Muscle layer of colon (tissue), 2 donors: ENCODE data around the gene HECTD4.
"Not testable (repeated sequence)": the region's sequence is repeated elsewhere in the genome, so short reads cannot be mapped to it uniquely, and the experiment has no call there.

Source experiments
- H3K27ac ChIP-seq: one replicate; pipeline ENCODE4 v1.7.0; 2013; ENCODE audit warnings: low read depth, mild to moderate bottlenecking, low read length, moderate library complexity
- H3K27me3 ChIP-seq, 2 donors: one replicate each; pipeline ENCODE4 v1.7.0; 2013; ENCODE audit warnings: low read length in 2 of 2, mild to moderate bottlenecking in 2 of 2; ENCODE audit not compliant: insufficient read depth in 2 of 2, control insufficient read depth in 1 of 2
- H3K36me3 ChIP-seq: one replicate; pipeline ENCODE4 v1.7.0; 2013; ENCODE audit warnings: mild to moderate bottlenecking, low read length; ENCODE audit not compliant: insufficient read depth
- H3K4me1 ChIP-seq: one replicate; pipeline ENCODE4 v1.7.0; 2013; ENCODE audit warnings: mild to moderate bottlenecking, low read length; ENCODE audit not compliant: insufficient read depth
- H3K4me3 ChIP-seq, 2 donors: one replicate each; pipeline ENCODE4 v1.7.0; 2013; ENCODE audit warnings: low read length in 2 of 2, low read depth in 1 of 2, mild to moderate bottlenecking in 1 of 2, moderate library complexity in 1 of 2
- H3K9ac ChIP-seq: one replicate; pipeline ENCODE4 v1.7.0; 2013; ENCODE audit warnings: low read length
- H3K9me3 ChIP-seq: one replicate; pipeline ENCODE4 v1.7.0; 2013; ENCODE audit warnings: mild to moderate bottlenecking, low read length
- donor health status: abdominal sarcoma.
- donor health status: Adenocarcinoma of cecum.

The HECTD4 gene

GRCh38 chr12:112116232-112117060 lies 265.8 kb downstream of the HECTD4 start:
- Histone ChIP-seq H3K36me3 (no peaks in the 10 kb centered on the region), H3K27me3 (no peaks in the 10 kb centered on the region), H3K4me3 (no peak overlapping the region), H3K9ac (no peak overlapping the region), H3K27ac (no peak overlapping the region), H3K9me3 (no peaks in the 10 kb centered on the region), H3K4me1 (peaks cover 11% of the 10 kb centered on the region)

- H3K4me3 ChIP-seq = no peak overlapping the region
- H3K36me3 ChIP-seq = no peaks in the 10 kb centered on the region
- no peak overlapping the region for H3K27ac ChIP-seq
- H3K9me3 ChIP-seq = no peaks in the 10 kb centered on the region
- H3K4me1 ChIP-seq = peaks cover 11% of the 10 kb centered on the region
- H3K27me3 ChIP-seq = no peaks in the 10 kb centered on the region
- H3K9ac ChIP-seq = no peak overlapping the region
Measured at GRCh38 chr12:112115259-112116045, 266.8 kb downstream of the HECTD4 start.

DNA sequence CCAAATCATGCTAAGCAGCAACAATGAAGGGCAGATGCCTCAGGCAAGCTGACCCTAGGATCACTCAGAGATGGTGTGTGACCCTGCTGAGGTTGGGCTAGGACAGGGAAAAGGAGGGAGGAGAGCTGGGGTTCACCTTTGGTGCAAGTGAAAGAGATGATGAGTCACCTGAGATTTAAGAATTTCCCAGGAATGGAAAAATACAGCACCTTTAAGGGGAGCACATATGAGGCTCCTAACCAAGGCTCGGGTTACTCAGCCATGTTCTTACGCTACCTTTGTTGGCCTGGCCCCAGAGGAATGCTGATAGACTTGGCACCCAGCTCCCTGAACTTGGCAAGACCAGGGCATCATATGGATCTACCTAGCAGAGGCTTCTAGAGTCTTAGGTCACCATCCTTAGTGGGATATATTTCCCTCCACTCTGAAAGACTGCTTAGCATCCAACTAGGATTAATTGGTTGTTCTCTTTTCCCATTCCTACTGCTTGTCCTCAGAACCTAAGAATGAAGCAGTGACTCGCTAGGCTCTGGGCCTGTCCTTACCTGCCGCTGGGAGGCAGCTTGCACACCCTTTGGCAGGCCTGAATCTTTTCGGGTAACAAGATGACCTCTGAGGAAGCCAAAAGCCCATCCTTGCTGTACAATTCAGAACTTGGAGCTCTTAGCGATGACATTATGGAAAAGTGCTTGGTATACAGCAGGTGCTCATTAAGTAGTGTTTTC lies 269.7 kb downstream of the HECTD4 start:
- no peak overlapping the region for H3K27ac ChIP-seq
- peaks cover 15% of the 10 kb centered on the region for H3K4me1 ChIP-seq
- no peaks in the 10 kb centered on the region for H3K27me3 ChIP-seq
- no peak overlapping the region for H3K9ac ChIP-seq
- no peaks in the 10 kb centered on the region for H3K36me3 ChIP-seq
- no peak overlapping the region for H3K4me3 ChIP-seq
- H3K9me3 ChIP-seq = no peaks in the 10 kb centered on the region

GRCh38 chr12:112111931-112112330 lies 270.3 kb downstream of the HECTD4 start:
- Histone ChIP-seq H3K27me3 (no peaks in the 10 kb centered on the region), H3K4me1 (peaks cover 18% of the 10 kb centered on the region), H3K36me3 (no peaks in the 10 kb centered on the region), H3K9ac (no peak overlapping the region), H3K9me3 (no peaks in the 10 kb centered on the region), H3K4me3 (no peak overlapping the region), H3K27ac (no peak overlapping the region)

DNA sequence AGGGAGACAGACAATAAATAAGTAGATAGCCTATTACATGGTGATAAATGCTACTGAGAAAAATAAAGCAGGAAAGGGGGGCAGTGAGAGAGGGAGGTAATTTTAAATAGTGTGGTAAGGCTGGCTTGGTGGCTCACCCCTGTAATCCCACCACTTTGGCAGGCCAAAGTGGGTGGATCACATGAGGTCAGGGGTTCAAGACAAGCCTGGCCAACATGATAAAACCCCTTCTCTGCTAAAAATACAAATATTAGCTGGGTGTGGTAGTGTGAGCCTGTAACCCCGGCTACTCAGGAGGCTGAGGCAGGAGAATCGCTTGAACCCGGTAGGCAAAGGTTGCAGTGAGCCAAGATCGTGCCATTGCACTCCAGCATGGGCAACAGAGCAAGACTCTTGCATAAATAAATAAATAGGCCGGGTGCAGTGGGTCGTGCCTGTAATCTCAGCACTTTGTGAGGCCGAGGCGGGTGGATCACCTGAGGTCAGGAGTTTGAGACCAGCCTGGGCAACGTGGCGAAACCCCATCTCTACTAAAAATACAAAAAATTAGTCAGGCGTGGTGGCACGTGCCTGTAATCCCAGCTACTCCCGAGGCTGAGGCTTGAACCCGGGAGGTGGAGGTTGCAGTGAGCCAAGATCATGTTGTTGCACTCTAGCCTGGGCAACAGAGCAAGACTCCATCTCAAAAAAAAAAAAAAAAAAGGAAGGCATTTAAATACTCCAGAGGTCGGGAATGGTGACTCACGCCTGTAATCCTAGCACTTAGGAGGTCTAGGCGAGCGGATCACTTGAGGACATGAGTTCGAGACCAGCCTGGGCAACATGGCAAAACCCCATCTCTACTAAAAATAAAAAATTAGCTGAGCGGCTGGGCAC lies 271.2 kb downstream of the HECTD4 start:
- not testable (repeated sequence) for H3K9ac ChIP-seq, H3K4me3 ChIP-seq, H3K36me3 ChIP-seq, H3K9me3 ChIP-seq, H3K27me3 ChIP-seq, H3K27ac ChIP-seq
- H3K4me1 ChIP-seq = peaks cover 18% of the 10 kb centered on the region
